K562 (cell line): Measurements from ENCODE around the gene ACTRT3. TPM values are rescaled to one million over a fixed set of nuclear protein-coding genes. Genes with fewer than 3 reads are reported as not detected.

Experiments used
- BDP1 ChIP-seq: IDR thresholded peaks from 3 replicates; pipeline ENCODE4 v1.6.1; 2011; ENCODE audit not compliant: insufficient read length, insufficient read depth
- CBX1 ChIP-seq: sonication (generic); IDR thresholded peaks from 2 replicates; pipeline ENCODE4 v1.6.1; 2016; ENCODE audit warnings: antibody characterized with exemption, low read depth, mild to moderate bottlenecking
- CBX2 ChIP-seq: fragments of 200-600 bp; sonication (generic); IDR thresholded peaks from one replicate; pipeline ENCODE4 v1.6.1; 2012; ENCODE audit warnings: mild to moderate bottlenecking, low read length, inconsistent platforms; ENCODE audit not compliant: insufficient read depth, poor library complexity, severe bottlenecking
- CC2D1A ChIP-seq: fragments of 450-650 bp; IDR thresholded peaks from 2 replicates; pipeline ENCODE4 v1.6.1; 2017; ENCODE audit warnings: mild to moderate bottlenecking
- CSDE1 ChIP-seq, 2 experiments: fragments of 450-650 bp; IDR thresholded peaks; 2 replicates each; pipeline ENCODE4 v1.6.1; 2016; ENCODE audit warnings: mild to moderate bottlenecking in 1 of 2
- DIDO1 ChIP-seq: fragments of 450-650 bp; IDR thresholded peaks from 2 replicates; pipeline ENCODE4 v1.6.1; 2016; ENCODE audit warnings: low read depth, missing biosample characterization, missing genetic modification characterization
- HMG20B ChIP-seq: fragments of 250-450 bp; sonication (Bioruptor Pico); IDR thresholded peaks from 2 replicates; pipeline ENCODE4 v1.5.0; 2021; ENCODE audit warnings: mild to moderate bottlenecking
- HNRNPLL ChIP-seq: fragments of 200-400 bp; formaldehyde crosslinking; IDR thresholded peaks from 2 replicates; pipeline ENCODE4 v1.6.1; 2017; ENCODE audit warnings: low read length, low read depth, mild to moderate bottlenecking; ENCODE audit not compliant: poor library complexity, severe bottlenecking
- MAFG ChIP-seq: fragments of 450-650 bp; conservative IDR thresholded peaks from 2 replicates; pipeline ENCODE4 v1.6.1; 2016; ENCODE audit warnings: missing genetic modification characterization, missing compliant biosample characterization
- MAFK ChIP-seq: IDR thresholded peaks from 2 replicates; pipeline ENCODE4 v1.6.1; 2011; ENCODE audit warnings: low read length, improper control_type of control experiment
- ZC3H4 ChIP-seq: sonication (generic); formaldehyde crosslinking; IDR thresholded peaks from 2 replicates; pipeline ENCODE4 v1.9.0; 2021; ENCODE audit warnings: missing genetic modification reagents, borderline replicate concordance
- ZNF184 ChIP-seq: sonication (generic); formaldehyde crosslinking; IDR thresholded peaks from 2 replicates; pipeline ENCODE4 v1.5.0; 2020; ENCODE audit warnings: missing genetic modification reagents
- polyA plus RNA-seq, 8 experiments: library from polyadenylated mRNA; depleted of rRNA in 4 of 8; stranded (reverse) in 5 of 8; unstranded in 3 of 8; fragments of >200 nt; fragmentation: Nextera tagmentation in 2 of 8; fragmentation: Illumina TruSeq in 1 of 8; extraction: Ambion mirVana in 2 of 8; extraction: Trizol in 1 of 8; gene quantifications; 2 replicates each; pipeline versions ENCODE4 v1.2.1 to v1.2.3, GENCODE V29; 2011 to 2014; ENCODE audit warnings: inconsistent platforms in 1 of 8, missing spikeins in 1 of 8
- total RNA-seq, 7 experiments: library from RNA; depleted of rRNA in 6 of 7; stranded (reverse); fragments of >200 nt in 6 of 7; fragmentation: Illumina TruSeq in 2 of 7; extraction: Trizol in 2 of 7; gene quantifications; 2 replicates each; pipeline versions ENCODE4 v1.2.1 to v1.2.3, GENCODE V29; 2011 to 2021; ENCODE audit warnings: low replicate concordance in 1 of 7
- TF ChIP-seq, protein P1 (sequence below): fragments of 450-650 bp; IDR thresholded peaks from 2 replicates; pipeline ENCODE4 v1.6.1; 2016; ENCODE audit warnings: mild to moderate bottlenecking, moderate library complexity
- TF ChIP-seq, protein P2 (sequence below): fragments of 450-650 bp; IDR thresholded peaks from 2 replicates; pipeline ENCODE4 v1.7.0; 2016; ENCODE audit warnings: borderline replicate concordance
- TF ChIP-seq, protein P3 (sequence below): fragments of 450-650 bp; formaldehyde crosslinking; IDR thresholded peaks from 2 replicates; pipeline ENCODE4 v1.4.0; 2022; ENCODE audit warnings: mild to moderate bottlenecking, moderate library complexity

Gene ACTRT3
- total and polyA plus RNA-seq, 9 of the 15 experiments (the other 6 are each of a cell fraction or from before 2014, with no cell fraction given), result 0.06 to 0.11 (median 0.07) TPM; not detected in 5

DNA sequence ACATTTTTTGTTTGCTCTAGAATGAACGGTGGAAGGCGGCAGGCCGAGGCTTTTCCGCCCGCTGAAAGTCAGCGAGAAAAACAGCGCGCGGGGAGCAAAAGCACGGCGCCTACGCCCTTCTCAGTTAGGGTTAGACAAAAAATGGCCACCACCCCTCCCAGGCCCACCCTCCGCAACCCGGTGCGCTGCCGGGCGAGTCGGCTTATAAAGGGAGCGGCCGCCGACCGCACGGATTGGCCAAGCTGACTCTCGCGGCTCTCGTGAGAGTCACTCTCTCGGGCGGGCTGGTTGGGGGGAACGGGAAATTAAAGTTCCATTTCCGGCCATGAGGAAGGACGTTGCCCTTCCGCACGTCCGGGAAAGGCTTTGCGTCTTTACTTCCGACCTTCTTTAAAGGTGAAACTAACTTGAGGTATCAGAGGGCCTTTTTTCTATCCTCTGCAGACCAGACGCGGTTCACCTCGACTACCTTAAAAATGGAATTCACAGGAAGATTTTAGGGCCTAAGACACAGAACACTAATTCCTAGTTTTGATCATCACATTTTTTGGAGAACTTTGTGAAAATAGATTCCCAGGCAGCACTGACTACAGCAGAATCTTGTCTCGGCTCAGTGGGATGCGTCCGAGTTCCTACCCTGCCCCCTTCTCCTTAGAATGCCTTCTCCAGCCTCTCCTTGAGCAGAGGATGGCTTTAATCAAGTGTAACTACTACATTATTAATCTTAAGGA lies 4.3 kb downstream of the ACTRT3 start, which contains the start of gene TERC (continued):
- TF ChIP-seq, protein P1, sequence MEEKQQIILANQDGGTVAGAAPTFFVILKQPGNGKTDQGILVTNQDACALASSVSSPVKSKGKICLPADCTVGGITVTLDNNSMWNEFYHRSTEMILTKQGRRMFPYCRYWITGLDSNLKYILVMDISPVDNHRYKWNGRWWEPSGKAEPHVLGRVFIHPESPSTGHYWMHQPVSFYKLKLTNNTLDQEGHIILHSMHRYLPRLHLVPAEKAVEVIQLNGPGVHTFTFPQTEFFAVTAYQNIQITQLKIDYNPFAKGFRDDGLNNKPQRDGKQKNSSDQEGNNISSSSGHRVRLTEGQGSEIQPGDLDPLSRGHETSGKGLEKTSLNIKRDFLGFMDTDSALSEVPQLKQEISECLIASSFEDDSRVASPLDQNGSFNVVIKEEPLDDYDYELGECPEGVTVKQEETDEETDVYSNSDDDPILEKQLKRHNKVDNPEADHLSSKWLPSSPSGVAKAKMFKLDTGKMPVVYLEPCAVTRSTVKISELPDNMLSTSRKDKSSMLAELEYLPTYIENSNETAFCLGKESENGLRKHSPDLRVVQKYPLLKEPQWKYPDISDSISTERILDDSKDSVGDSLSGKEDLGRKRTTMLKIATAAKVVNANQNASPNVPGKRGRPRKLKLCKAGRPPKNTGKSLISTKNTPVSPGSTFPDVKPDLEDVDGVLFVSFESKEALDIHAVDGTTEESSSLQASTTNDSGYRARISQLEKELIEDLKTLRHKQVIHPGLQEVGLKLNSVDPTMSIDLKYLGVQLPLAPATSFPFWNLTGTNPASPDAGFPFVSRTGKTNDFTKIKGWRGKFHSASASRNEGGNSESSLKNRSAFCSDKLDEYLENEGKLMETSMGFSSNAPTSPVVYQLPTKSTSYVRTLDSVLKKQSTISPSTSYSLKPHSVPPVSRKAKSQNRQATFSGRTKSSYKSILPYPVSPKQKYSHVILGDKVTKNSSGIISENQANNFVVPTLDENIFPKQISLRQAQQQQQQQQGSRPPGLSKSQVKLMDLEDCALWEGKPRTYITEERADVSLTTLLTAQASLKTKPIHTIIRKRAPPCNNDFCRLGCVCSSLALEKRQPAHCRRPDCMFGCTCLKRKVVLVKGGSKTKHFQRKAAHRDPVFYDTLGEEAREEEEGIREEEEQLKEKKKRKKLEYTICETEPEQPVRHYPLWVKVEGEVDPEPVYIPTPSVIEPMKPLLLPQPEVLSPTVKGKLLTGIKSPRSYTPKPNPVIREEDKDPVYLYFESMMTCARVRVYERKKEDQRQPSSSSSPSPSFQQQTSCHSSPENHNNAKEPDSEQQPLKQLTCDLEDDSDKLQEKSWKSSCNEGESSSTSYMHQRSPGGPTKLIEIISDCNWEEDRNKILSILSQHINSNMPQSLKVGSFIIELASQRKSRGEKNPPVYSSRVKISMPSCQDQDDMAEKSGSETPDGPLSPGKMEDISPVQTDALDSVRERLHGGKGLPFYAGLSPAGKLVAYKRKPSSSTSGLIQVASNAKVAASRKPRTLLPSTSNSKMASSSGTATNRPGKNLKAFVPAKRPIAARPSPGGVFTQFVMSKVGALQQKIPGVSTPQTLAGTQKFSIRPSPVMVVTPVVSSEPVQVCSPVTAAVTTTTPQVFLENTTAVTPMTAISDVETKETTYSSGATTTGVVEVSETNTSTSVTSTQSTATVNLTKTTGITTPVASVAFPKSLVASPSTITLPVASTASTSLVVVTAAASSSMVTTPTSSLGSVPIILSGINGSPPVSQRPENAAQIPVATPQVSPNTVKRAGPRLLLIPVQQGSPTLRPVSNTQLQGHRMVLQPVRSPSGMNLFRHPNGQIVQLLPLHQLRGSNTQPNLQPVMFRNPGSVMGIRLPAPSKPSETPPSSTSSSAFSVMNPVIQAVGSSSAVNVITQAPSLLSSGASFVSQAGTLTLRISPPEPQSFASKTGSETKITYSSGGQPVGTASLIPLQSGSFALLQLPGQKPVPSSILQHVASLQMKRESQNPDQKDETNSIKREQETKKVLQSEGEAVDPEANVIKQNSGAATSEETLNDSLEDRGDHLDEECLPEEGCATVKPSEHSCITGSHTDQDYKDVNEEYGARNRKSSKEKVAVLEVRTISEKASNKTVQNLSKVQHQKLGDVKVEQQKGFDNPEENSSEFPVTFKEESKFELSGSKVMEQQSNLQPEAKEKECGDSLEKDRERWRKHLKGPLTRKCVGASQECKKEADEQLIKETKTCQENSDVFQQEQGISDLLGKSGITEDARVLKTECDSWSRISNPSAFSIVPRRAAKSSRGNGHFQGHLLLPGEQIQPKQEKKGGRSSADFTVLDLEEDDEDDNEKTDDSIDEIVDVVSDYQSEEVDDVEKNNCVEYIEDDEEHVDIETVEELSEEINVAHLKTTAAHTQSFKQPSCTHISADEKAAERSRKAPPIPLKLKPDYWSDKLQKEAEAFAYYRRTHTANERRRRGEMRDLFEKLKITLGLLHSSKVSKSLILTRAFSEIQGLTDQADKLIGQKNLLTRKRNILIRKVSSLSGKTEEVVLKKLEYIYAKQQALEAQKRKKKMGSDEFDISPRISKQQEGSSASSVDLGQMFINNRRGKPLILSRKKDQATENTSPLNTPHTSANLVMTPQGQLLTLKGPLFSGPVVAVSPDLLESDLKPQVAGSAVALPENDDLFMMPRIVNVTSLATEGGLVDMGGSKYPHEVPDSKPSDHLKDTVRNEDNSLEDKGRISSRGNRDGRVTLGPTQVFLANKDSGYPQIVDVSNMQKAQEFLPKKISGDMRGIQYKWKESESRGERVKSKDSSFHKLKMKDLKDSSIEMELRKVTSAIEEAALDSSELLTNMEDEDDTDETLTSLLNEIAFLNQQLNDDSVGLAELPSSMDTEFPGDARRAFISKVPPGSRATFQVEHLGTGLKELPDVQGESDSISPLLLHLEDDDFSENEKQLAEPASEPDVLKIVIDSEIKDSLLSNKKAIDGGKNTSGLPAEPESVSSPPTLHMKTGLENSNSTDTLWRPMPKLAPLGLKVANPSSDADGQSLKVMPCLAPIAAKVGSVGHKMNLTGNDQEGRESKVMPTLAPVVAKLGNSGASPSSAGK, result no peak
- no peak for TF ChIP-seq ZC3H4 (CRISPR knock-in tag)
- TF ChIP-seq CBX2, result no peak
- peak; percentile 92 for TF ChIP-seq CBX1
- TF ChIP-seq DIDO1 (tag), result no peak
- TF ChIP-seq MAFG, result no peak
- TF ChIP-seq, protein P2, sequence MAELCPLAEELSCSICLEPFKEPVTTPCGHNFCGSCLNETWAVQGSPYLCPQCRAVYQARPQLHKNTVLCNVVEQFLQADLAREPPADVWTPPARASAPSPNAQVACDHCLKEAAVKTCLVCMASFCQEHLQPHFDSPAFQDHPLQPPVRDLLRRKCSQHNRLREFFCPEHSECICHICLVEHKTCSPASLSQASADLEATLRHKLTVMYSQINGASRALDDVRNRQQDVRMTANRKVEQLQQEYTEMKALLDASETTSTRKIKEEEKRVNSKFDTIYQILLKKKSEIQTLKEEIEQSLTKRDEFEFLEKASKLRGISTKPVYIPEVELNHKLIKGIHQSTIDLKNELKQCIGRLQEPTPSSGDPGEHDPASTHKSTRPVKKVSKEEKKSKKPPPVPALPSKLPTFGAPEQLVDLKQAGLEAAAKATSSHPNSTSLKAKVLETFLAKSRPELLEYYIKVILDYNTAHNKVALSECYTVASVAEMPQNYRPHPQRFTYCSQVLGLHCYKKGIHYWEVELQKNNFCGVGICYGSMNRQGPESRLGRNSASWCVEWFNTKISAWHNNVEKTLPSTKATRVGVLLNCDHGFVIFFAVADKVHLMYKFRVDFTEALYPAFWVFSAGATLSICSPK, result no peak
- peak; percentile 63 for TF ChIP-seq CC2D1A
- no peak for TF ChIP-seq ZNF184 (CRISPR knock-in tag)
- TF ChIP-seq HMG20B (CRISPR knock-in tag), result no peak
- no peak for TF ChIP-seq CSDE1 (IDR thresholded peaks at IDR 0.05)
- TF ChIP-seq HNRNPLL, result peak; percentile 88
- TF ChIP-seq, protein P3, sequence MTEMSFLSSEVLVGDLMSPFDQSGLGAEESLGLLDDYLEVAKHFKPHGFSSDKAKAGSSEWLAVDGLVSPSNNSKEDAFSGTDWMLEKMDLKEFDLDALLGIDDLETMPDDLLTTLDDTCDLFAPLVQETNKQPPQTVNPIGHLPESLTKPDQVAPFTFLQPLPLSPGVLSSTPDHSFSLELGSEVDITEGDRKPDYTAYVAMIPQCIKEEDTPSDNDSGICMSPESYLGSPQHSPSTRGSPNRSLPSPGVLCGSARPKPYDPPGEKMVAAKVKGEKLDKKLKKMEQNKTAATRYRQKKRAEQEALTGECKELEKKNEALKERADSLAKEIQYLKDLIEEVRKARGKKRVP (CRISPR knock-in tag), result no peak
- no peak for TF ChIP-seq BDP1
- no peak for TF ChIP-seq MAFK
